NCI-H146 treated with DMSO at 0.1 percent for 48 hours (cell line): ENCODE measurements around the gene FBXW9.
"Not testable (repeated sequence)": the region's sequence is repeated elsewhere in the genome, so short reads cannot be mapped to it uniquely, and the experiment has no call there.

ENCODE experiments used
- DNase-seq: peaks from one replicate; lab custom pipeline; 2025; ENCODE audit not compliant: unreplicated experiment; lab: John Stamatoyannopoulos, UW

Gene FBXW9

DNA sequence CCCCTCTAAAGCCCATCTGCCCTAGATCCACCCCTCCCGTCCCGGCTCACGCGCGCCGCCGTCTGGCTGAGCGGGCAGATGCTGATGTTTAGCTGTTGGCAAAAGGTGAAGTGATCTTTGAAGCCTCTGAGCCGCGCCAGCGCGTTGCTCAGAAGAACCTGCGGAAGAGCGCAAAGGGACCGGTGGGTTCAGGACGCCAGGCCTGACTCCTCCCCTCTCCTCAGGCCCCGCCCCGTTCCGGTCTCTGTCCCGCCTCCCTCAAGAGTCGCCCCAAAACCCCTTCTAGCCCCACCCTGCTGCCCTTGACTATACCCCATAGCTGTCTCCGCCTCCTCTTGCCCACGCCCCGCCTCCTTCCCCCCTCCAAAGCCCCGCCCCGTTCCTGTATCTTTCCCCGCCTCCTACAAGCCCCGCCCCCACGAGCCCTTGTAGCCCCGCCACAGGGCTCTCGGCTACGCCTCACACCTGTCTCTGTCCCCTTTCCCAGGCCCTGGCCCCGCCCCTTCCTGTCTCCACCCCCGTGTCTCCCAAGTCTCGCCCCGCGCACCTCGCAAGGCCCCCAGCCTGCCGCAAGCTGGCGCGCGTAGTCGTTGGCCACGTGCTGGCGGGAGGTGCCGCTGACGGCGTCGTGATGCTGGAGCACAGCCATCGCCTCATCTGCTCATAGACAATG lies 39.4 kb downstream of the FBXW9 start:
- no peak for DNase-seq

DNA sequence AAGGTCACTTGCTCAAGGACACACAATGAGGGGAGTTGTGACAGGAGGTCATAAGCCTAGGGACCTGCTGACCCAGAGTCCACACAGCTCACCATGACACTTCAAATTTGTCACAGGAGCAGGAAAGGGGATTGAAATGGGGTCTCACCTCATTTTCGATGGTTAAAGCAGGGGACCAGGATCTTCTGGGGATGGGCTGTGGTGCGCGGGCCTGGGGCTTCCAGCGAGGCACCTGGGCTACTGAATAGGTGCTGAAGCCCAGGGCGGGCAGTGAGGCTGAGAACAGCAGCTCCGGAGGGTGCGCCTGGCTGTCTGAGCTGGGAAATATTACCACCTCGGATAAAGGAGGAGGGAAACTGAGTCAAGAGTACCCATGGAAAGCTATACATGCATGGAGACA lies 40.9 kb downstream of the FBXW9 start:
- no peak for DNase-seq

DNA sequence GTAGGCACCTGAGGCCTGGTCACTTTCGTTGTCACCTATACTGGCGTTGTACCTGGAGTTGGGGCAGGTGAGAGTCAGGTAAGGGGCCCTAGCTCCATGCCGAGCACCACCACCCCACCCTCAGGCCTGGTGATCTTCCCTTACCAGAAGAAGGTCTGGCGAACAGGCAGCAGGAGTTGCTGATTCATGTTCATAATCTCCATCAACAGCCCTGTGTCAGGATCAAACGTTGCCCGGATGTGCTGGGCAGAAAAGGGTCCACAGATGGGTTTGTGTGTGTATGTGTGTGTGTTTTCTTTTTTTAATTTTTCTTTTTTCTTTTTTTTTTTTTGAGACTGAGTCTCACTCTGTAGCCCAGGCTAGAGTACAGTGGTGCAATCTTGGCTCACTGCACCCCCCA lies 44.2 kb downstream of the FBXW9 start:
- no peak for DNase-seq

DNA sequence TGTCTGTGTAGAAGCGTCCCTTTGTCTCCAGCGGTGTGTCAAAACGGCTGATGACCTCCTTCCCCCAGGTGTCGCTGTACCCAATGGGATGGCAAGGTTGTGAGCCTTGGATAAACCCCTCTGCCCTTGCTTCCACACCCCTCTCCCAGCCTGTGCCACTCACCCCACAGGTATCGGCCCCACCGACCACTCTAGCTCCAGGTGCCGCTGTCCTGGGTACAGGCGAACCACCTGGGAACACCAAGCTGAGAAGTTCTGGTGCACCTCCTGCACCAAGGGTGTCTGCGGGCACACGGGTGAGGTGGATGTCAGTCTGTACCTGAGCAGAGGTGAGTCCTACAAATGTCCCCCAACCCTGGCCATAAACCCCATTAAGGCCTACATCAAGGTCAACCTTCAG lies 46.5 kb downstream of the FBXW9 start:
- no peak for DNase-seq

DNA sequence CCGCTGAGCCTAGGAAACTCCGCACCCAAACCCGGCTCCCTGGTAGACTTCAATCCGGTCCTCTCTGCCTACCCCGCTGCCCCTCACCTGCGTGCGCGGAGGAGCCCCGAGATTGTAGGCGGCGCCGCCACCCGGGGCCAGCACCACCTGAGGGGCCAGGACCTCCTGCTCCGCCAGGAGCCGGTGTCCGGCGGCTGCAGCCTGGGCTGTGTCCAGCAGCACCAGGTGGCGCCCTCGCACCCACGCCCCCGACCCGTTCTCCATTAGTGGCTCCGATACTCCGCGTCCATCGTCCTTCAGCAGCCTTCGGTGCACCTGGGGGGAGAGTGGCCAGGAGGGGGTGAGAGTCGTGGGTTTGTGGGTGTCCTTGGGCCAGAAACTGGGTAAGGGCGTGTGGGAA lies 48.3 kb downstream of the FBXW9 start:
- DNase-seq: peak; percentile 92

DNA sequence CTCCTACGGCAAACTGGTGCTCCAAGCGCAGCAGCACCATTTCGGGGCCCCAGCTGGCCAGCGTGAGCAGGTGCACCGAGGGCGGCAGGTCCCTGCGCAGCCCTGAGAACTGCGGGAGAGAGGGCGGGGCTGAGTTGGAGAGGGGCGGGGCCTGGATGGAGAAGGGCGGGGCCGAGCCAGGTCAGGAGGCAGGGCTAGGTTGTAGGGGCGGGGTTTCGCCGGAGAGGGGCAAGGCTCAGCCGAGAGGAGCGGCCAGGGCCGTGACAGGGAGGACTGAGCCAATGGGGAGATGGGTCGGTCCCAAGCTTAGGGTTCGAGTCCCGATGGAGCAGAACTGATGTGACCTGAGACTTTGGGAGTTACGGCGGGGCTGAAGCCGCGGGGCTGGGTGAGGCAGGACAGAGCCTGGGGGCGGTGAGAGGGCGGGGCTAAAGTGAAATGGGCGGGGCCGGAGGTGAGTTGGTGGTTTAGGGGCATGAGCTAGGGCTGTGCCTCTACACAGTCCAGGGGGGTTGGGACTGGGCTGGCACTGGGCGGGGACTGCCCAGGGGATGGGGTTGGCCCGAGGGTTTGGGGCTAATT lies 48.9 kb downstream of the FBXW9 start:
- peak; percentile 92 for DNase-seq

DNA sequence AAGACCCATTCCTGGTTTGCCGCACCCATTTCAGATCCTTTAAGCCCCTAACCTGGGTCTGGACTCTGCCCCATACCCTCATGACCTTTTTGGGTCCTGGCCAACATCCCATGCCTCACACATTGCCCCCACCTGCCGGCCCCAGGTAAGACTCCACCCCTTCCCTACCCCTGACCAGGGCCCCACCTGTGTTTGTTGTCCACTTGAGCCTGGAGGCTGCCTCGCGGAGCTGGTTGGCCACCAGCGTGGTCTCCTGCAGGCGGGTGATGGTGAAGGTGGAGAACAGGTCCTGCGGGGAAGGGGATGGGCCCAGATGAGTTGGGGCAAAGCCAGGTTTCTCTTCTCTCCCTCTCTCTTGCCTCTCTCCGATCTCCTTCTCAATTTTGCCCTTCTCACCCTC lies 49.4 kb downstream of the FBXW9 start:
- peak; percentile 68 for DNase-seq

DNA sequence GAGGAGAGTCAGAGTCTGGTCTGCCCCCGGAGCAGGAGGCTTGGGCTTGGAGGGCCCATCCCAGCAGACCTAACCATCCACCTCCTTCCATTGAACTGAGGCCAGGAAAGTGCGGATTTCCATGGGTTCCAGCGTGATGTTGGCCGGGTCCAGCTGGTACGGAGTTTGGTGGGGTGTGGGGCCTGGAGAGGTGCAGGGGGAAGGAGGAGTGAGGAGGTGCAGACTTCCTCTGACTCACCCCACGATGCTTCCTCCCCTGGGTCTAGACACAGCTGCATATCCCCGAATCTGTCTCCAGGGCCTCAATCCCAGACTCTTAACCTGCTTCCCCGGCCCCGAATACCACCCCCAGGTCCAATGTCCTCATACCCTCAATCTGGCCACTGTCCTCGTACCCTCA lies 49.9 kb downstream of the FBXW9 start:
- DNase-seq: no peak

DNA sequence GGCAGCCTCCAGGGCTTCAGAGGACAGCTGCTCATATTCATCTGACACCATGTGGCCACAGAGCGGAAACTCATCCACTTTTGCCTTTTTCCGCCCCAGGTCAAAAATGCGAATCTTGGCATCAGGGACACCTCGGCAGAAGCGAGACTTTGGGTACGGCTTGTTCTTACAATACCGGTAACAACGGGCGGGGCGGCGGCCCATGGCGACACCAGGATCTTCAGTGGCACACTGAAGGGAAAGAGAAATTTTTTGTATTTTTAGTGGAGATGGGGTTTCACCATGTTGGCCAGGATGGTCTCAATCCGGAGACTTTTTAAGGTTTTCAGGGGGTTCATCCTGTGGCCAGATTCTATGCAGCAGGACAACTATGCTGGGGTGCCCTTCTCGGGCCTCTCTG lies 52.7 kb downstream of the FBXW9 start:
- not testable (repeated sequence) for DNase-seq

DNA sequence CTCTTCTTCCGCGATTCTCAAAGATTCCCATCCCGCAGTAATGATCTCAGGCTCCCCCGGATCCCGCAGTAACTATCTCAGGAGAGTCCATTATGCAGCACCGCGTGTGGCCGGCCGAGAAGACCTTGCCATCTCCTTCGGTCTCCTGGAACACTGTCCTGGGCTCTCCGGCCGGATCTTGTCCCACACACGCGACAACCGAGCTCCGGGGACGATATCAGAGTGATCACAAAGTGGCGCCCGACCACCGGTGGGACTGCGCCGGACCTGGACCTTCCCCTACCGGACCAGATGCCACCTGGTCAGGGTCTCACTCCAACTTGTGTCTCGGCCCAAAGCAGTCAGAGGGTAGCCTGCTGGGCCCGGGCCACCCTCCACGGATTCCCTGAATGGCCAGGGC lies 53.9 kb downstream of the FBXW9 start:
- DNase-seq: no peak

DNA sequence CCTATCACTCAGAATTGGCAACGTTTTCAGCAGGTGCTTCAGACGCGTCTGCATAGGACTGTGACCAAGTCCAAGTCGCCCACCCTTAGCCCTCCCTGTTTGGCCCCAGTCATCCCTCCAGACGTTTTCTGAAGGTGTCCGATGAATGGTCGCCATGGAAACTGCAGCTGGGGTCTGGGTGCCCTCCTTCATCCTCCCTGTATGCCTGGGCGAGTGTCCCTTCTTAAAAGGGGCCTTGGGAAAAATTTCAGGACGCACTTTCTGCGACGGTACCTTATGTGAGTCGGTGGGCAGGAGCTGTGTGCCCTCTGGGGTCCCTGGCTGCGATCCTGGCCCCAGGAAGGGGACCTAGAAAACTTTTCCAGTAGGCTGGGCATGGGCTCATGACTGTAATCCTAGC lies 55.0 kb downstream of the FBXW9 start:
- no peak for DNase-seq

DNA sequence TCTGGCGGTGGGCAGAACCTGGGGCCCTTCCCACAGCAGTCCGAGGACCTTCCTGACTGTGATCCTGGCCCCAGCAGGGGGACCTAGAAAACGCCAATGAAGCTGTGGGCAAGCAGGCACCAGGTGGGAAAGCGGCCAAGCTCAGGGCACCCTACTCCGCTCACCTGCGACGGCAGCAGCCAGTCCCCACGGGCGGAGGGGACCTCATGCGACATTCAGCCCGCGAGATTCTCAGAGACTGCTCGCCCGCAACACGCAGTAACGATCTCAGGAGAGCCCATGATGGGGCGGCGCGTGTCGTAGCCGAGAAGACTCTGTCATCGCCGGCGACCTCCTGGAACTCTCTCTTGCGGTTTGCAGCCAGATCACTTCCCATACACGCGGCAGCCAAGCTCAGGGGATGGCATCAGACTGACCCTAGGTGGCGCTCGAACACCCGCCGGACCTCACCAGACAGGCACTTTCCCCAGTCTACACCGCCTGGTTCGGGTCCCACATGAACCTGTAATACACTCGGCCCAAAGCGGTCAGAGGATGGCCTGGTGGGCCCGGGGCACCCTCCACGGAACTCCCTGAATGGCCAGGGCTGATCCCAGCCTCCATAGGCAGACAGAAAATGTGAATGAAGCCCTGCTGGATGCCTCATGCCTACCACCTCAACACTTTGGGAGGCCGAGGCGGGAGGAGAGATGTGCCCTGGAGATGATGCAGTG lies 56.4 kb downstream of the FBXW9 start:
- peak; percentile 88 for DNase-seq
